Keratinocyte (primary cell): Measurements from ENCODE around the gene OR56A5. TPM values are rescaled to one million over a fixed set of nuclear protein-coding genes. Genes with fewer than 3 reads are reported as not detected.
A peak's percentile ranks its signal among the peaks of the same experiment; 100 is the strongest.

Source experiments
- DNase-seq: peaks from one replicate; pipeline ENCODE4 v3.0.0-alpha.2; 2011; ENCODE audit warnings: low read depth, missing footprints, low spot score
- FAIRE-seq: peaks from 2 replicates; lab custom pipeline; 2011; peaks lifted over from hg19 to GRCh38; lab: Jason Lieb, UNC
- H2AFZ ChIP-seq: 2 replicates; pipeline ENCODE4 v1.6.0; 2012; ENCODE audit warnings: low read length, control low read depth, inconsistent platforms; ENCODE audit not compliant: control insufficient read depth
- H3K27ac ChIP-seq: 2 replicates; pipeline ENCODE4 v1.5.1; 2011; ENCODE audit warnings: low read length; ENCODE audit not compliant: control insufficient read depth, insufficient read depth
- H3K27me3 ChIP-seq: 3 replicates; pipeline ENCODE4 v1.6.0; 2011; ENCODE audit warnings: low read length; ENCODE audit not compliant: control insufficient read depth, insufficient read depth; ENCODE audit errors: extremely low read depth
- H3K36me3 ChIP-seq, 2 experiments: 2 replicates in 1 of 2; 3 replicates in 1 of 2; pipeline ENCODE4 v1.5.1; 2011; ENCODE audit warnings: low read length in 2 of 2, mild to moderate bottlenecking in 1 of 2; ENCODE audit not compliant: control insufficient read depth in 2 of 2, insufficient read depth in 2 of 2; ENCODE audit errors: extremely low read depth in 1 of 2
- H3K4me1 ChIP-seq: 3 replicates; pipeline ENCODE4 v1.5.1; 2011; ENCODE audit warnings: low read length; ENCODE audit not compliant: control insufficient read depth, insufficient read depth; ENCODE audit errors: extremely low read depth
- H3K4me2 ChIP-seq: 3 replicates; pipeline ENCODE4 v1.6.0; 2011; ENCODE audit warnings: low read depth, low read length; ENCODE audit not compliant: control insufficient read depth, insufficient read depth; ENCODE audit errors: extremely low read depth
- H3K4me3 ChIP-seq, 3 experiments: fragments of 200-600 bp in 1 of 3; sonication (generic) in 1 of 3; 2 replicates in 2 of 3; 3 replicates in 1 of 3; pipeline ENCODE4 v1.5.1; 2011 to 2016; ENCODE audit warnings: low read length in 3 of 3, mild to moderate bottlenecking in 3 of 3, control low read depth in 2 of 3, inconsistent platforms in 1 of 3, low read depth in 1 of 3, mixed read lengths in 1 of 3, mixed run types in 1 of 3, moderate library complexity in 1 of 3; ENCODE audit not compliant: control insufficient read depth in 2 of 3, insufficient read depth in 2 of 3; ENCODE audit errors: extremely low read depth in 1 of 3
- H3K79me2 ChIP-seq: 2 replicates; pipeline ENCODE4 v1.6.0; 2012; ENCODE audit warnings: low read length; ENCODE audit not compliant: control insufficient read depth, insufficient read depth
- H3K9ac ChIP-seq: 3 replicates; pipeline ENCODE4 v1.6.0; 2011; ENCODE audit warnings: low read length; ENCODE audit not compliant: control insufficient read depth, insufficient read depth; ENCODE audit errors: extremely low read depth
- H3K9me1 ChIP-seq: 3 replicates; pipeline ENCODE4 v1.6.0; 2011; ENCODE audit warnings: low read length; ENCODE audit not compliant: control insufficient read depth, insufficient read depth; ENCODE audit errors: extremely low read depth
- H3K9me3 ChIP-seq: 2 replicates; pipeline ENCODE4 v1.5.1; 2012; ENCODE audit warnings: low read depth, low read length; ENCODE audit not compliant: control insufficient read depth
- H4K20me1 ChIP-seq: 3 replicates; pipeline ENCODE4 v1.6.0; 2011; ENCODE audit warnings: low read length; ENCODE audit not compliant: control insufficient read depth, insufficient read depth; ENCODE audit errors: extremely low read depth
- EZH2 ChIP-seq: IDR thresholded peaks from one replicate; pipeline ENCODE4 v1.6.1; 2012; ENCODE audit warnings: inconsistent platforms, mild to moderate bottlenecking, low read length, moderate library complexity
- dilution Hi-C: fragments of 300-500 bp; cut with MboI; formaldehyde crosslinking; loops from one replicate; pipeline ENCODE4 v1.7.0; 2020; ENCODE audit warnings: low sequenced_read_pairs; ENCODE audit not compliant: extremely low pct_ligation_motif_present
- polyA plus RNA-seq, 5 experiments: library from polyadenylated mRNA; depleted of rRNA in 3 of 5; stranded (reverse) in 3 of 5; stranded (forward) in 1 of 5; unstranded in 1 of 5; fragments of >200 nt; gene quantifications; 1 replicate in 1 of 5; 2 replicates in 3 of 5; 3 replicates in 1 of 5; pipeline versions ENCODE4 v1.2.1 to v1.2.3, GENCODE V29; 2011 to 2012; ENCODE audit warnings: missing spikeins in 2 of 5, low read depth in 1 of 5, low replicate concordance in 1 of 5
- TF ChIP-seq, protein P1 (sequence below), 3 experiments: IDR thresholded peaks in 1 of 3; conservative IDR thresholded peaks in 1 of 3; optimal IDR thresholded peaks in 1 of 3; 2 replicates in 2 of 3; 3 replicates in 1 of 3; pipeline versions ENCODE3 to v1.5.1; 2011; ENCODE audit warnings: low read length in 3 of 3, mild to moderate bottlenecking in 3 of 3, moderate library complexity in 2 of 3, control low read depth in 1 of 3, inconsistent platforms in 1 of 3; ENCODE audit not compliant: insufficient read depth in 2 of 3; ENCODE audit errors: extremely low read depth in 1 of 3

The OR56A5 gene
- polyA plus RNA-seq, 1 donor (not counting 4 experiments of a cell fraction or from before 2014, with no cell fraction given), result not detected

DNA sequence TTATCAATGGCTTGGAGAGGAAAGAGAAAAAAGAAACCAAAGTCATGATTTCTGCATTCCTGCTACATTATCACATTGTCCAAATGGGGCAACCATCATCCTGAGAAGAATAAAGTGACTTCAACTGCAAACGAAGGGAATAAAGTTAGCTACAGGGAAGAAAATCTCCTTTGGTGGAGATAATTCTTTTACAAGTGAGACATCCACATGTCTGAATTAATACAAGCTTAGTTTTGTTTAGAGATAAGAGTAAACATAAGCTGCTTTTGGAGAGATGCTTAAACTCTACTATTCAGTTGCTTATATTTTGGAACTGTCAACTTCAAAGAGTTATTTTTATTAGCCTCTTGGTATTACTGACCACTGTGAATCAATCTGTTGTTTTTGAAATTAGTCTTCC is 18.6 kb upstream of the OR56A5 start, which contains the start of gene OR52L1:
Gene OR52L1, minus strand, starts transcription at position 101 of the 400 bp plus-strand sequence. Its CDS starts 55 bp downstream, at position 46.
- no peaks in the 10 kb centered on the region for H3K4me1 ChIP-seq
- dilution Hi-C loops, result no loop called here
- H4K20me1 ChIP-seq, result no peaks in the 10 kb centered on the region
- no peak within 1 kb of the TSS for H2AFZ ChIP-seq
- no peaks in the 10 kb centered on the region for H3K9me3 ChIP-seq
- no peak for FAIRE-seq
- no peaks in the 10 kb centered on the region for H3K27me3 ChIP-seq
- no peak within 1 kb of the TSS for H3K27ac ChIP-seq
- H3K9ac ChIP-seq, result no peak within 1 kb of the TSS
- no peaks in the 10 kb centered on the region for H3K9me1 ChIP-seq
- H3K36me3 ChIP-seq, result no peaks in the 10 kb centered on the region
- no peak within 1 kb of the TSS for H3K4me3 ChIP-seq
- TF ChIP-seq EZH2, result no peak
- TF ChIP-seq, protein P1, sequence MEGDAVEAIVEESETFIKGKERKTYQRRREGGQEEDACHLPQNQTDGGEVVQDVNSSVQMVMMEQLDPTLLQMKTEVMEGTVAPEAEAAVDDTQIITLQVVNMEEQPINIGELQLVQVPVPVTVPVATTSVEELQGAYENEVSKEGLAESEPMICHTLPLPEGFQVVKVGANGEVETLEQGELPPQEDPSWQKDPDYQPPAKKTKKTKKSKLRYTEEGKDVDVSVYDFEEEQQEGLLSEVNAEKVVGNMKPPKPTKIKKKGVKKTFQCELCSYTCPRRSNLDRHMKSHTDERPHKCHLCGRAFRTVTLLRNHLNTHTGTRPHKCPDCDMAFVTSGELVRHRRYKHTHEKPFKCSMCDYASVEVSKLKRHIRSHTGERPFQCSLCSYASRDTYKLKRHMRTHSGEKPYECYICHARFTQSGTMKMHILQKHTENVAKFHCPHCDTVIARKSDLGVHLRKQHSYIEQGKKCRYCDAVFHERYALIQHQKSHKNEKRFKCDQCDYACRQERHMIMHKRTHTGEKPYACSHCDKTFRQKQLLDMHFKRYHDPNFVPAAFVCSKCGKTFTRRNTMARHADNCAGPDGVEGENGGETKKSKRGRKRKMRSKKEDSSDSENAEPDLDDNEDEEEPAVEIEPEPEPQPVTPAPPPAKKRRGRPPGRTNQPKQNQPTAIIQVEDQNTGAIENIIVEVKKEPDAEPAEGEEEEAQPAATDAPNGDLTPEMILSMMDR (optimal IDR thresholded peaks at IDR 0.05 in 1 of 3, IDR thresholded peaks at IDR 0.05 in 1 of 3, conservative IDR thresholded peaks at IDR 0.05 in 1 of 3; ENCODE audit: extremely low read depth in 1 of 3, insufficient read depth in 2 of 3, low read length in 3 of 3), result no peak
- DNase-seq, result no peak
- H3K4me2 ChIP-seq, result no peak within 1 kb of the TSS
- H3K79me2 ChIP-seq, result no peaks in the 10 kb centered on the region

DNA sequence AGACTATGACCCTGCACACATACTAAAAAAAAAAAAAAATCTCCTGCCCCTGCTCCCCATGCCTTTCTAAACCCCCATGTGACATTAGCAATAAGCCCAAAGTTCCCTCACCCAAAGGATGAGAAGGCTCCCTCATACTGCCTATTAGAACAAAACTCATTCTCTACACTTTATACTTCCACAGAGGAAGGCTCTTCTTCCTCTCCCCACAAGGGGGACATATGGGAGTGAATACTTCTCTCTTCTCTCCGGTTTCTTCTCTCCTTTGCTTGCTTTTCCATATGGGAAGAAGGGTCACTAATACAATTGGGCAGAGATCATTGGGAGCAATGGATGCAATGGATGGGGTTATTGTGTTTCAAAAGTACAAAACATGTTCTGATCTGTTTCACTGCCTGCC is 15.1 kb upstream of the OR56A5 start:
- Histone ChIP-seq H3K9ac (no peak overlapping the region), H3K27ac (no peak overlapping the region), H3K9me3 (no peaks in the 10 kb centered on the region), H3K27me3 (no peaks in the 10 kb centered on the region), H3K4me3 (no peak overlapping the region), H2AFZ (no peak overlapping the region), H3K79me2 (no peaks in the 10 kb centered on the region), H4K20me1 (no peaks in the 10 kb centered on the region), H3K36me3 (no peaks in the 10 kb centered on the region), H3K4me2 (no peak overlapping the region), H3K4me1 (no peaks in the 10 kb centered on the region), H3K9me1 (no peaks in the 10 kb centered on the region)
- DNase-seq (no peak), FAIRE-seq (no peak)
- TF ChIP-seq EZH2, result no peak
- TF ChIP-seq, protein P1 (optimal IDR thresholded peaks at IDR 0.05 in 1 of 3, IDR thresholded peaks at IDR 0.05 in 1 of 3, conservative IDR thresholded peaks at IDR 0.05 in 1 of 3; ENCODE audit: extremely low read depth in 1 of 3, insufficient read depth in 2 of 3, low read length in 3 of 3), result peak in 1 of 3 experiments; percentile 7
- dilution Hi-C loops, result no loop called here
